ENCODE measurements around the gene HRAS.

Gene HRAS

DNA sequence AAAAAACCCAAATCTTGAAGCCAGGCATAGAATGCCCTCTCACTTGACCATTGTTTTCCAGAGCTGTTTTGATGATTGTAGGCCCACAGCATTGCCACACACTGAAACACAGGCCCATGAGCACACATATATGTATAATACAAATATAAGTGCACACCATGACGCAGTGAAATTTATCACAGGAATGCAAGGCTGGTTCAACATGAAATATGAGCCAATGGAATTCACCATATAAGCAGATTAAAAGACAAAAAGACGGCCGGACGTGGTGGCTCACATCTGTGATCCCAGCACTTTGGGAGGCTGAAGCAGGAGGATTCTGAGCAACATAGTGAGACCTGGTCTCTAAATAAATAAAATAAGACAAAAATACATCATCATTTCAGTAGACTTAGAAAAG lies 19.0 kb downstream of the HRAS start:
- no peak overlapping the region for H3K9ac ChIP-seq (ENCODE audit: low read length in 2 of 2)
- no peaks in the 10 kb centered on the region for H3K27me3 ChIP-seq (ENCODE audit: control insufficient read depth in 1 of 2, insufficient read depth in 2 of 2, low read length in 2 of 2)
- H3K36me3 ChIP-seq (ENCODE audit: control insufficient read depth in 2 of 2, insufficient read depth in 2 of 2, low read length in 2 of 2), result peaks cover 5 to 8% of the 10 kb centered on the region in 2 donors
- no peak overlapping the region for H3K4me3 ChIP-seq (ENCODE audit: low read length in 2 of 2)
- H3K27ac ChIP-seq (ENCODE audit: low read length), result no peak overlapping the region
- no peaks in the 10 kb centered on the region for H3K9me3 ChIP-seq (ENCODE audit: control insufficient read depth in 2 of 2, low read length in 2 of 2)
- no peaks in the 10 kb centered on the region for H3K4me1 ChIP-seq (ENCODE audit: control insufficient read depth, insufficient read depth, low read length)

DNA sequence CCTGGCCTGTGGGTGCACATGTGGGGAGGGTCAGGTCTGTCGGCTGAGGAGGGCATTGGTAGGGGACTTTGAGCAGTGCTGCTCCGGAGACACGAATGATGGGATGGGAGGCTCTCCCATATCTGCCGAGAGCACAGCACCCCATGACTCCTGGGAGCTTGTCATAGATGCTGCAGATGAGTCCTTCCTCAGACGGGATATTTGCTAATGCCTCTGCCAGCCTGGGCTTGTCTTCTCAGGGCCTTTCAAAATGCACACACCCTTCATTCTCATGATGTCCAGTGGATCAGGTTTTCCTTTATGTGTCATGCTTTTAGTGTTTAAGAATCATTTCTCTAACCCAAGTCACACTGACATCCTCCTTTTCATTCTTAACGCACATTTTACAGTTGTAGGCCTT lies 20.2 kb downstream of the HRAS start:
- no peaks in the 10 kb centered on the region for H3K9me3 ChIP-seq (ENCODE audit: control insufficient read depth in 2 of 2, low read length in 2 of 2)
- no peak overlapping the region for H3K4me3 ChIP-seq (ENCODE audit: low read length in 2 of 2)
- H3K9ac ChIP-seq (ENCODE audit: low read length in 2 of 2), result no peak overlapping the region
- H3K27ac ChIP-seq (ENCODE audit: low read length), result no peak overlapping the region
- no peaks in the 10 kb centered on the region for H3K27me3 ChIP-seq (ENCODE audit: control insufficient read depth in 1 of 2, insufficient read depth in 2 of 2, low read length in 2 of 2)
- no peaks in the 10 kb centered on the region for H3K4me1 ChIP-seq (ENCODE audit: control insufficient read depth, insufficient read depth, low read length)
- H3K36me3 ChIP-seq (ENCODE audit: control insufficient read depth in 2 of 2, insufficient read depth in 2 of 2, low read length in 2 of 2), result peaks cover 6 to 8% of the 10 kb centered on the region in 2 donors

GRCh38 chr11:514606-515005 lies 20.8 kb downstream of the HRAS start:
- H3K4me3 ChIP-seq (ENCODE audit: low read length in 2 of 2), result no peak overlapping the region
- no peaks in the 10 kb centered on the region for H3K9me3 ChIP-seq (ENCODE audit: control insufficient read depth in 2 of 2, low read length in 2 of 2)
- no peaks in the 10 kb centered on the region for H3K27me3 ChIP-seq (ENCODE audit: control insufficient read depth in 1 of 2, insufficient read depth in 2 of 2, low read length in 2 of 2)
- no peak overlapping the region for H3K9ac ChIP-seq (ENCODE audit: low read length in 2 of 2)
- no peak overlapping the region for H3K27ac ChIP-seq (ENCODE audit: low read length)
- H3K4me1 ChIP-seq (ENCODE audit: control insufficient read depth, insufficient read depth, low read length), result no peaks in the 10 kb centered on the region
- peaks cover 8 to 10% of the 10 kb centered on the region in 2 donors for H3K36me3 ChIP-seq (ENCODE audit: control insufficient read depth in 2 of 2, insufficient read depth in 2 of 2, low read length in 2 of 2)

GRCh38 chr11:512761-513595 lies 22.4 kb downstream of the HRAS start:
- peaks cover 2% of the 10 kb centered on the region for H3K4me1 ChIP-seq (ENCODE audit: control insufficient read depth, insufficient read depth, low read length)
- peaks cover 8 to 12% of the 10 kb centered on the region in 2 donors for H3K36me3 ChIP-seq (ENCODE audit: control insufficient read depth in 2 of 2, insufficient read depth in 2 of 2, low read length in 2 of 2)
- no peak overlapping the region for H3K9ac ChIP-seq (ENCODE audit: low read length in 2 of 2)
- no peak overlapping the region for H3K27ac ChIP-seq (ENCODE audit: low read length)
- H3K27me3 ChIP-seq (ENCODE audit: control insufficient read depth in 1 of 2, insufficient read depth in 2 of 2, low read length in 2 of 2), result no peaks in the 10 kb centered on the region
- H3K9me3 ChIP-seq (ENCODE audit: control insufficient read depth in 2 of 2, low read length in 2 of 2), result no peaks in the 10 kb centered on the region
- no peak overlapping the region for H3K4me3 ChIP-seq (ENCODE audit: low read length in 2 of 2)

DNA sequence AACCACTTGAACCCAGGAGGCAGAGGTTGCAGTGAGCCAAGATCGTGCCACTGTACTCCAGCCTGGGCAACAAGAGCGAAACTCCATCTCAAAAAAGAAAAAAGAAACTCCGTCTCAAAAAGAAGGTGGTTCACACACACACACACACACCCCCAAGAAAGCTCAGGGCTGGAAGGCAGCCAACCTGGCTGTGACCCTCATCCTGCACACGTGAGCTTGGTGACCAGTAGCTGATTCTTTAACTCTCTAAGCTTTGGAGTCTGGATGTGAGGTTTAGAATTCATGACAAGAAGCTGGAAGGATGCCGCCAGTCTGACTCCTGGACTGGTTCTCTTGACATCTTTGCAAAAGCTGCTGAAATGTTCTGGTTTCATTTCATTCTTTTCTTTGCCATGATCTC lies 26.4 kb downstream of the HRAS start:
- Histone ChIP-seq H3K4me1 (ENCODE audit: control insufficient read depth, insufficient read depth, low read length) (peaks cover 32% of the 10 kb centered on the region), H3K4me3 (ENCODE audit: low read length in 2 of 2) (no peak overlapping the region), H3K27ac (ENCODE audit: low read length) (no peak overlapping the region), H3K9me3 (ENCODE audit: control insufficient read depth in 2 of 2, low read length in 2 of 2) (no peaks in the 10 kb centered on the region), H3K9ac (ENCODE audit: low read length in 2 of 2) (no peak overlapping the region), H3K36me3 (ENCODE audit: control insufficient read depth in 2 of 2, insufficient read depth in 2 of 2, low read length in 2 of 2) (peaks cover 8% of the 10 kb centered on the region in 2 donors), H3K27me3 (ENCODE audit: control insufficient read depth in 1 of 2, insufficient read depth in 2 of 2, low read length in 2 of 2) (no peaks in the 10 kb centered on the region)

DNA sequence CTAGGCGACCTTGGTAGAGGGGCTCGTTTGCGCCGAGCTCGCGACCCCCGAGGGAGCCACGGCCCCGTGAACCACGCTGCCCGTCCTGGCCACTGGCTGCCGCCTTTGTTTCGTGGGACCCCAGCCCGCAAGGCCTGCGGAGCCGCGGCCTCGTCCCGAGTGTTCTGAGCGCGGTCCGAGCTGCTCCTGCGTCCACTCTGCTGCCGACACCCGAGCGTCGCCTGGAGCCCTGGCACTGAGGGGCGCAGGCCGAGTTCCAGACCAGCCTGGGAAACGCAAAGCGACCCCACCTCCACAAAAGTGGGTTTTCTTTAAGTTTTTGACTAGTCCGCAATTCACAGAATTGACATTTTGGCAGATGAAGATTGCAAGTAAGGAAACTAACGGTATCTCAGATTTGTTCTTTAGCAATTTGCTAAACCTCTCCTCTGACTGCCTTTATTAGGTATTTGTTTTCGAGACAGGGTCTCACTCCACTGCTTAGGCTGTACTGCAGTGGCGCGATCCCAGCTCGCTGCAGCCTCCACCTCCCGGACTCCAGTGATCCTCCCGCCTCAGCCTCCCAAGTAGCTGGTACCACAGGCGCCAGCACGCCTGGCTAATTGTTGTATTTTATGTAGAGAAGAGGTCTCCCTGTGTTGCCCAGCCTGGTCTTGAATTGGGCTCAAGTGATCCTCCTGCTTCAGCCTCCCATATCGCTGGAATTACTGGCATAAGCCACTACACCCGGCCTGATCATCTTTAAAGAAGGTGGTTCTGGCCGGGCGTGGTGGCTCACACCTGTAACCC lies 27.5 kb downstream of the HRAS start:
- Histone ChIP-seq H3K9ac (ENCODE audit: low read length in 2 of 2) (peak overlapping the region; percentile 58 to 61), H3K27me3 (ENCODE audit: control insufficient read depth in 1 of 2, insufficient read depth in 2 of 2, low read length in 2 of 2) (no peaks in the 10 kb centered on the region), H3K27ac (ENCODE audit: low read length) (peak overlapping the region; percentile 74), H3K4me3 (ENCODE audit: low read length in 2 of 2) (peak overlapping the region; percentile 66 to 71), H3K36me3 (ENCODE audit: control insufficient read depth in 2 of 2, insufficient read depth in 2 of 2, low read length in 2 of 2) (peaks cover 5 to 8% of the 10 kb centered on the region in 2 donors), H3K4me1 (ENCODE audit: control insufficient read depth, insufficient read depth, low read length) (peaks cover 37% of the 10 kb centered on the region), H3K9me3 (ENCODE audit: control insufficient read depth in 2 of 2, low read length in 2 of 2) (no peaks in the 10 kb centered on the region)

DNA sequence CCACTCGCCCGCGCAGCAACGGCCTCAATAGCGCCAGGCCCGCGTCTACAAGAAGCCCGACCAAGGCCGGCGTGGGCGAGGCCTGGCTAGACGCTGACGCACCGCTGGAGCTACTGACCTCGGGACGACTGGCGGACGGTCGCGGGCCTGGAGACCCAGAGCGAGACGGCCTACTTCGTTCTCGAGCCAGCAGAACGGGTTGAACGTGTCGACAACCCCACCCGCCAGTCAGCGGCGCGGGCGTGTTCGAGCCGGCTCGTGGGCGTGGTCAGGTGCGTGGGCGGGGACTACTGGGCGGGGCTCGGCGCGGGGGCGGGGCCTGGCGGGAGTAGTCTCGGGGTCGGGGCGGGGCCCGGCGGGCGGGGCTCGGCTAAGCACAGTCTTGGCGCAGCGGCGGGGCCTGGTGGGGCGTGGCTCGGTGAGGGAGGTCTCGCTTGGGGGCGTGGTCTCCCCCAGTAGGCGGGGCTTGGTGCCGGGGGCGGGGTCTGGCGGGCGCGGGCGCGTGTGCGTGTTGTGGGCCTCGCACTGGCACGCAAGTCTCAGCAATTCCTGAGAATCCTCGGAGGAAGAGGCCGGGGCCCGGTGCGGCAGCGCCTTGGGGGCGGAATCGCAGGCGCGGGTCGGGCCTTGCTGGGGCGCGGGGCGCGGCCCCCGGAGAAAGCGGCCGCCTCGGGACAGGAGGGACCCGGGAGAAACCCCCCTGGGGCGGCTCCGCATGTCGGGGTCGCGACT lies 28.2 kb downstream of the HRAS start, which contains the start of gene RNH1:
RNH1 (minus strand) TSS at position 248 of the 732 bp plus-strand sequence. CDS start 5,080 bp downstream, outside the sequence.
- peak within 1 kb of the TSS; percentile 98 for H3K27ac ChIP-seq (ENCODE audit: low read length)
- H3K4me1 ChIP-seq (ENCODE audit: control insufficient read depth, insufficient read depth, low read length), result peaks cover 44% of the 10 kb centered on the region
- H3K9ac ChIP-seq (ENCODE audit: low read length in 2 of 2), result peak within 1 kb of the TSS; percentile 96 to 97
- no peaks in the 10 kb centered on the region for H3K9me3 ChIP-seq (ENCODE audit: control insufficient read depth in 2 of 2, low read length in 2 of 2)
- peaks cover 6% of the 10 kb centered on the region in 2 donors for H3K36me3 ChIP-seq (ENCODE audit: control insufficient read depth in 2 of 2, insufficient read depth in 2 of 2, low read length in 2 of 2)
- H3K27me3 ChIP-seq (ENCODE audit: control insufficient read depth in 1 of 2, insufficient read depth in 2 of 2, low read length in 2 of 2), result no peaks in the 10 kb centered on the region
- peak within 1 kb of the TSS; percentile 90 to 95 for H3K4me3 ChIP-seq (ENCODE audit: low read length in 2 of 2)

DNA sequence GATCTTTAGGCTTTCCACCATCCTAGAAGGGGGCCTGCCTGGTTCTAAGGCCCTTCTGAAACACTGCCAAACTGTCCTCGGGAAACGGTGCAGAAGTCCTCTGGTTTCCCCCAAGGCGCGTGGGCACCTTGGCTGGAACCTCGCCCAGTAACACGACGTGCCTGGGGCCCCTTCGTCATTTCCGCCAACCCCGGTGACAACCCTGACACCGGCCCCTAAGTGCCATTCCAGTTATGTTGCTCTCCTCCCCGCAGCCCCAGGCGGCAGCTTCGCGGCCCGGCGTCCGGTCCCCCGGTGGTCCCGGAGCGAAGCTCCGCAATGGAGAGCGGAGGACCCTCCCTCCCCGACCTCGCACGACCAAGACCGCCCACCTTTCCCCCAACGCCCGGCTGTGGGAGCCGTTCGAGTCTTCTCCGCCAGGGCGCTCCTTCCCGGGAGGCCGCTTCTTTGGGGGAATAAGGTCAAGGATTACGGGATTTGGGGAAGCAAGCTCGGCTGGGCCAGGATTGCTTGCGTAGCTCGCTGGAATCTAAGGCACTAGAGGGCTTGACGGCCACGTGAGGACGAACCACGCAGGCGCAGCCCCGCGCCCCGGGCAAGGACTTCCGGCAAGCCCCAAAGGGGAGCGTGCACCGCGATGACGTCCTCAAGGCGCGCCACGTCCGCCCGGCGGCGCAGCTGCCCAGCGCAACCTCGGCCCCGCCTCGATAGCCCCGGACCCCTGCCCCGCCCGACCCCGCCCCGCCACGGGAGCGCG lies 29.0 kb downstream of the HRAS start:
- Histone ChIP-seq H3K36me3 (ENCODE audit: control insufficient read depth in 2 of 2, insufficient read depth in 2 of 2, low read length in 2 of 2) (peaks cover 5 to 10% of the 10 kb centered on the region in 2 donors), H3K27me3 (ENCODE audit: control insufficient read depth in 1 of 2, insufficient read depth in 2 of 2, low read length in 2 of 2) (no peaks in the 10 kb centered on the region), H3K9ac (ENCODE audit: low read length in 2 of 2) (peak overlapping the region; percentile 96 to 97), H3K9me3 (ENCODE audit: control insufficient read depth in 2 of 2, low read length in 2 of 2) (no peaks in the 10 kb centered on the region), H3K27ac (ENCODE audit: low read length) (peak overlapping the region; percentile 98), H3K4me1 (ENCODE audit: control insufficient read depth, insufficient read depth, low read length) (peaks cover 44% of the 10 kb centered on the region), H3K4me3 (ENCODE audit: low read length in 2 of 2) (peak overlapping the region; percentile 90 to 95)

DNA sequence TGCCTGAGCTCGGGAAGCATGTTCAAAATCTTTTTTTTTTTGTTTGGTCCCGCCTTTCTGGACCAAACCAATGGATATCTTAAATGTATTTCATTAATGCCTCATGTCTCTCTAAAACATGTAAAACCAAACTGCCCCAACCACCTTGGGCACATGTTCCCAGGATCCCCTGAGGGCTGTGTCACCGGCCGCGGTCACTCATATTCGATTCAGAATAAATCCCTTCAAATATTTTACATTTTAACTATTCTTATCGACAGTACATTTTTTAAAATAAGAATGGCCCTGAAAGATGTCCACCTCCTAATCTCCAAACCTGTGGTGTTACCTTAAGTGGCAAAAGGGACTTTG lies 30.4 kb downstream of the HRAS start:
- Histone ChIP-seq H3K4me1 (ENCODE audit: control insufficient read depth, insufficient read depth, low read length) (peaks cover 44% of the 10 kb centered on the region), H3K9ac (ENCODE audit: low read length in 2 of 2) (peak overlapping the region in 1 of 2 donors; percentile 64), H3K9me3 (ENCODE audit: control insufficient read depth in 2 of 2, low read length in 2 of 2) (no peaks in the 10 kb centered on the region), H3K36me3 (ENCODE audit: control insufficient read depth in 2 of 2, insufficient read depth in 2 of 2, low read length in 2 of 2) (peaks cover 17 to 20% of the 10 kb centered on the region in 2 donors), H3K27ac (ENCODE audit: low read length) (peak overlapping the region; percentile 53), H3K4me3 (ENCODE audit: low read length in 2 of 2) (peak overlapping the region; percentile 56 to 90), H3K27me3 (ENCODE audit: control insufficient read depth in 1 of 2, insufficient read depth in 2 of 2, low read length in 2 of 2) (no peaks in the 10 kb centered on the region)
